DMS 273 (cell line): ENCODE data around the gene KDM3B.

Experiments used
- DNase-seq: peaks from one replicate; lab custom pipeline; 2025; ENCODE audit not compliant: unreplicated experiment; lab: John Stamatoyannopoulos, UW

The KDM3B gene

GRCh38 chr5:138346889-138347288 lies 5.6 kb upstream of the KDM3B start:
- no peak for DNase-seq

GRCh38 chr5:138349852-138350562 lies 2.5 kb upstream of the KDM3B start:
- DNase-seq: no peak

GRCh38 chr5:138350563-138350890 lies 2.0 kb upstream of the KDM3B start:
- DNase-seq: no peak

- no peak for DNase-seq
Measured at GRCh38 chr5:138351056-138351455, 1.4 kb upstream of the KDM3B start.

GRCh38 chr5:138351517-138351916 lies 968 bp upstream of the KDM3B start:
- DNase-seq: no peak

GRCh38 chr5:138352722-138353559 lies 456 bp downstream of the KDM3B start:
- peak; percentile 83 for DNase-seq

- no peak for DNase-seq
Measured at GRCh38 chr5:138353560-138354080, 1.1 kb downstream of the KDM3B start.

GRCh38 chr5:138354387-138354786 lies 1.9 kb downstream of the KDM3B start:
- DNase-seq: no peak

- peak; percentile 76 for DNase-seq
Measured at GRCh38 chr5:138354926-138355378, 2.5 kb downstream of the KDM3B start.

- no peak for DNase-seq
Measured at GRCh38 chr5:138359621-138360020, 7.1 kb downstream of the KDM3B start.

GRCh38 chr5:138360941-138361452 lies 8.5 kb downstream of the KDM3B start:
- peak; percentile 54 for DNase-seq

GRCh38 chr5:138364576-138364975 lies 12.1 kb downstream of the KDM3B start:
- DNase-seq: no peak

GRCh38 chr5:138366632-138367382 lies 14.3 kb downstream of the KDM3B start:
- no peak for DNase-seq

GRCh38 chr5:138369261-138369660 lies 16.8 kb downstream of the KDM3B start:
- no peak for DNase-seq

GRCh38 chr5:138369706-138370105 lies 17.2 kb downstream of the KDM3B start:
- no peak for DNase-seq

- peak; percentile 14 for DNase-seq
Measured at GRCh38 chr5:138370537-138370936, 18.1 kb downstream of the KDM3B start.

- DNase-seq: no peak
Measured at GRCh38 chr5:138371454-138371853, 19.0 kb downstream of the KDM3B start.

- no peak for DNase-seq
Measured at GRCh38 chr5:138372225-138372624, 19.7 kb downstream of the KDM3B start.

- DNase-seq: no peak
Measured at GRCh38 chr5:138372653-138373052, 20.2 kb downstream of the KDM3B start.

- DNase-seq: no peak
Measured at GRCh38 chr5:138382347-138382746, 29.9 kb downstream of the KDM3B start.

- DNase-seq: no peak
Measured at GRCh38 chr5:138385660-138386059, 33.2 kb downstream of the KDM3B start.
